ENCODE measurements around the gene TRPM5. TPM values are rescaled to one million over a fixed set of nuclear protein-coding genes. Genes with fewer than 3 reads are reported as not detected.

Gene TRPM5
- total RNA-seq, 1 experiment from 2014 or later = not detected

- Histone ChIP-seq H2AFZ (ENCODE audit: low read length) (no peak overlapping the region), H3K79me2 (ENCODE audit: low read length) (no peaks in the 10 kb centered on the region), H3K36me3 (ENCODE audit: insufficient read depth, low read length) (no peaks in the 10 kb centered on the region), H3K27me3 (ENCODE audit: low read length) (no peaks in the 10 kb centered on the region), H3K27ac (ENCODE audit: low read length) (no peak overlapping the region), H3K4me1 (ENCODE audit: low read length) (peaks cover 11% of the 10 kb centered on the region), H3K4me2 (ENCODE audit: low read depth, low read length, poor library complexity, severe bottlenecking) (no peak overlapping the region), H3K9me3 (ENCODE audit: low read length) (no peaks in the 10 kb centered on the region), H4K20me1 (ENCODE audit: insufficient read depth, low read depth, low read length) (no peaks in the 10 kb centered on the region), H3K9me2 (replicated peaks; ENCODE audit: insufficient read depth, low read length) (no peaks in the 10 kb centered on the region), H3K9ac (ENCODE audit: low read length) (no peak overlapping the region), H3K4me3 (ENCODE audit: low read length) (no peak overlapping the region)
- no peak for DNase-seq
These were observed 3.7 kb downstream of the TRPM5 start for GRCh38 chr11:2440646-2441045.

DNA sequence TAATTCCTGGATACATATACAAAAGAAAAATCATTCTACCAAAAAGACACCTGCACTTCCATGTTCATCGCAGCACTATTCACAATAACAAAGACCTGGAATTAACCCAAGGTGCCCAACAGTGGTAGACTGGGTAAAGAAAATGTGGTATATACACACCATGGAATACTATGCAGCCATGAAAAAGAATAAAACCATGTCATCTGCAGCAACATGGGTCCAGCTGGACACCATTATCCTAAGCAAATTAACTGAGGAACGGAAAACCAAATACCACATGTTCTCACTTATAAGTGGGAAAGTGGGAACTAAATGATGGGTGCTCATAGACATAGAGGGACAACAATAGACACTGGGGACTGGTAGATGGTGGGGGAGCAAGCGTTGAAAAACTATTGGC is 4.5 kb downstream of the TRPM5 start:
- H3K36me3 ChIP-seq (ENCODE audit: insufficient read depth, low read length) = no peaks in the 10 kb centered on the region
- H3K79me2 ChIP-seq (ENCODE audit: low read length) = no peaks in the 10 kb centered on the region
- no peak overlapping the region for H3K9ac ChIP-seq (ENCODE audit: low read length)
- H3K27me3 ChIP-seq (ENCODE audit: low read length) = no peaks in the 10 kb centered on the region
- peaks cover 9% of the 10 kb centered on the region for H3K4me1 ChIP-seq (ENCODE audit: low read length)
- no peak overlapping the region for H3K4me3 ChIP-seq (ENCODE audit: low read length)
- no peaks in the 10 kb centered on the region for H3K9me3 ChIP-seq (ENCODE audit: low read length)
- no peak overlapping the region for H3K4me2 ChIP-seq (ENCODE audit: low read depth, low read length, poor library complexity, severe bottlenecking)
- no peaks in the 10 kb centered on the region for H4K20me1 ChIP-seq (ENCODE audit: insufficient read depth, low read depth, low read length)
- H2AFZ ChIP-seq (ENCODE audit: low read length) = no peak overlapping the region
- H3K9me2 ChIP-seq (replicated peaks; ENCODE audit: insufficient read depth, low read length) = no peaks in the 10 kb centered on the region
- DNase-seq = no peak
- no peak overlapping the region for H3K27ac ChIP-seq (ENCODE audit: low read length)

DNA sequence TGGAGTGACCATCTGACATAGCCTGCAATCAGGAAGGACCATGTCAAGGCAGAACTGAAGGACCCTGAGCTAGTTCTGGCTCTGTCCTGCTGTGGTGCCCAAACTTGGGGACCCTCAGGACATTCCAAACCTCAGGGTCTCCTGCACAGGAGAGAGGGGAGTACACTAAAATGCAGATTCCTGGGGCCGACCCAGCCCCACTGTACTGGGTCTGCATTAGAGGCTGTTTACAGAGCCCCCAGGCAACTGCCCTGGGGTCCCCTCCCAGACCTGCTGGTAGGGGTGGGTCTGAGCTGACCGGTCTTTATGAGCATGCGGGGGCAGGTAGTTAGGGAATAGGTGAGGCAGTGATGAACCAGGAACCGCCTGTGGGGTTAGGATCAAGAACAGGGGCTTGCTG is 6.8 kb downstream of the TRPM5 start:
- no peaks in the 10 kb centered on the region for H3K9me2 ChIP-seq (replicated peaks; ENCODE audit: insufficient read depth, low read length)
- H4K20me1 ChIP-seq (ENCODE audit: insufficient read depth, low read depth, low read length) = no peaks in the 10 kb centered on the region
- no peak overlapping the region for H3K4me2 ChIP-seq (ENCODE audit: low read depth, low read length, poor library complexity, severe bottlenecking)
- peaks cover 2% of the 10 kb centered on the region for H3K4me1 ChIP-seq (ENCODE audit: low read length)
- no peak overlapping the region for H3K9ac ChIP-seq (ENCODE audit: low read length)
- no peaks in the 10 kb centered on the region for H3K27me3 ChIP-seq (ENCODE audit: low read length)
- no peaks in the 10 kb centered on the region for H3K36me3 ChIP-seq (ENCODE audit: insufficient read depth, low read length)
- H3K27ac ChIP-seq (ENCODE audit: low read length) = no peak overlapping the region
- H3K9me3 ChIP-seq (ENCODE audit: low read length) = no peaks in the 10 kb centered on the region
- no peaks in the 10 kb centered on the region for H3K79me2 ChIP-seq (ENCODE audit: low read length)
- no peak for DNase-seq
- no peak overlapping the region for H2AFZ ChIP-seq (ENCODE audit: low read length)
- no peak overlapping the region for H3K4me3 ChIP-seq (ENCODE audit: low read length)

DNA sequence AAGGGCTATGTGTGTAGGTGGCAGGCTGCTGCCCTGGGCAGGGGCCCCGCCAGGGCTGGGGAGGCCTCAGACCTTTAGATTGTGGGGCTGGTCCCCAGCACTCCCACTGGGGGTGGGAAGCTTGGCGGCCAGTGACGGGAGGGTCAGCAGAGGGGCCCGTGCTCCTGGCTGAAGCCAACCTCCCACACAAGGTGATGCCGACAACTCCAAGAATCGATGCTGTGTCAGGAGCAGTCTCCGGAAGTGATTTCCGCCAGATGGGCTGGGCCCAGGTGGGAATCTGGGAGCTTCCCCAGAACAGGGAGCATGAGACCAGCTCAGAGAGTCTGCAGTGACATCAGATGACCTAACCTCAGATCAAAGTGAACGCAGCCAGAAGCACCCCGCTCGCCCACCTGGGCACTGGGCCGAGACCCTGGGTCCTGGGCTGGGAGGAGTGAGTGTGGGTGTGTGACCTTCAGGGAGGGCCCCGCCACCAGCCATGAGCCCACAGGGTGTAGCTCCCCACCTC is 7.7 kb downstream of the TRPM5 start:
- H3K9ac ChIP-seq (ENCODE audit: low read length) = no peak overlapping the region
- H2AFZ ChIP-seq (ENCODE audit: low read length) = no peak overlapping the region
- H4K20me1 ChIP-seq (ENCODE audit: insufficient read depth, low read depth, low read length) = no peaks in the 10 kb centered on the region
- H3K27ac ChIP-seq (ENCODE audit: low read length) = no peak overlapping the region
- no peaks in the 10 kb centered on the region for H3K9me2 ChIP-seq (replicated peaks; ENCODE audit: insufficient read depth, low read length)
- H3K36me3 ChIP-seq (ENCODE audit: insufficient read depth, low read length) = no peaks in the 10 kb centered on the region
- no peaks in the 10 kb centered on the region for H3K9me3 ChIP-seq (ENCODE audit: low read length)
- H3K27me3 ChIP-seq (ENCODE audit: low read length) = no peaks in the 10 kb centered on the region
- H3K4me2 ChIP-seq (ENCODE audit: low read depth, low read length, poor library complexity, severe bottlenecking) = no peak overlapping the region
- no peak for DNase-seq
- H3K79me2 ChIP-seq (ENCODE audit: low read length) = no peaks in the 10 kb centered on the region
- H3K4me1 ChIP-seq (ENCODE audit: low read length) = no peaks in the 10 kb centered on the region
- H3K4me3 ChIP-seq (ENCODE audit: low read length) = no peak overlapping the region

- Histone ChIP-seq H3K79me2 (ENCODE audit: low read length) (no peaks in the 10 kb centered on the region), H2AFZ (ENCODE audit: low read length) (no peak overlapping the region), H3K4me3 (ENCODE audit: low read length) (no peak overlapping the region), H3K27me3 (ENCODE audit: low read length) (no peaks in the 10 kb centered on the region), H3K9me2 (replicated peaks; ENCODE audit: insufficient read depth, low read length) (no peaks in the 10 kb centered on the region), H3K9ac (ENCODE audit: low read length) (no peak overlapping the region), H3K4me1 (ENCODE audit: low read length) (no peaks in the 10 kb centered on the region), H4K20me1 (ENCODE audit: insufficient read depth, low read depth, low read length) (no peaks in the 10 kb centered on the region), H3K9me3 (ENCODE audit: low read length) (no peaks in the 10 kb centered on the region), H3K4me2 (ENCODE audit: low read depth, low read length, poor library complexity, severe bottlenecking) (no peak overlapping the region), H3K36me3 (ENCODE audit: insufficient read depth, low read length) (no peaks in the 10 kb centered on the region), H3K27ac (ENCODE audit: low read length) (no peak overlapping the region)
- no peak for DNase-seq
These were observed 8.2 kb downstream of the TRPM5 start for GRCh38 chr11:2436013-2436520.

DNA sequence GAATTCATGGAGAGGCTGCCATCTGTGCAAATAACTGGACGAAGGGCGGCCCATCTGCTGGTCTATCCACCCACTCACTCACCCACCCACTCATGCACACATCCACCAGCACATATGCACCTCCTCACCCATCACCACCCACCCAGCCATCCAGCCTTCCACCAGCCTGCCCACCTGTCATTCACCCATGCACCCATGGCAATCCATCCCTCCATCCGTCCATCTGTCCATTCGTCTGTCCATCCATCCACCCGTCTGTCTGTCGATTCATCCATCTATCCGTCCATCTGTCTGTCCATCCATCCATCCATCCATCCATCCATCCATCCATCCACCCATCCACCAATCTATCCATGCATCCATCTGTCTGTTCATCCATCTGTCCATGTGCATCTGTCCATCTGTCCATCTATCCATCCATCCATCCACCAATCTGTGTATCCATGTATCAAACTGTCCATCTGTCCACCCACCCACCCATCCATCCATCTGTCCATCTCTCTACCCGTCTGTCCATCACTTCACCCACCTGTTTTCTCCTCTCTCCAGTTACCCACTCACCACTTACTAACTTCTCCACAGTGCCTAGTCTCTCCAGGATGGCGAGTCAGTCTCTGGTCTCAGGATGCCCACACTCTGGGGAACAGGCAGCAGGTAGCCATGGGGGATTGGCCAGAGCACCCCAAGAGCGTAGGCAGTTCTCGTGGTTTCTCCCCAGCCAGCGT is 8.9 kb downstream of the TRPM5 start:
- no peaks in the 10 kb centered on the region; the same call in 1 of the 2 replicates for H3K9me3 ChIP-seq (ENCODE audit: low read length)
- no peaks in the 10 kb centered on the region for H3K36me3 ChIP-seq (ENCODE audit: insufficient read depth, low read length)
- no peaks in the 10 kb centered on the region for H3K79me2 ChIP-seq (ENCODE audit: low read length)
- DNase-seq = no peak
- H2AFZ ChIP-seq (ENCODE audit: low read length) = no peak overlapping the region
- no peak overlapping the region for H3K4me2 ChIP-seq (ENCODE audit: low read depth, low read length, poor library complexity, severe bottlenecking)
- H3K27ac ChIP-seq (ENCODE audit: low read length) = no peak overlapping the region
- H3K9me2 ChIP-seq (replicated peaks; ENCODE audit: insufficient read depth, low read length) = no peaks in the 10 kb centered on the region
- H4K20me1 ChIP-seq (ENCODE audit: insufficient read depth, low read depth, low read length) = no peaks in the 10 kb centered on the region
- no peak overlapping the region for H3K4me3 ChIP-seq (ENCODE audit: low read length)
- H3K4me1 ChIP-seq (ENCODE audit: low read length) = no peaks in the 10 kb centered on the region
- no peak overlapping the region for H3K9ac ChIP-seq (ENCODE audit: low read length)
- no peaks in the 10 kb centered on the region for H3K27me3 ChIP-seq (ENCODE audit: low read length)

GRCh38 chr11:2434506-2435255 is 9.6 kb downstream of the TRPM5 start:
- Histone ChIP-seq H3K4me2 (ENCODE audit: low read depth, low read length, poor library complexity, severe bottlenecking) (no peak overlapping the region), H3K27ac (ENCODE audit: low read length) (no peak overlapping the region), H3K9ac (ENCODE audit: low read length) (no peak overlapping the region), H3K27me3 (ENCODE audit: low read length) (no peaks in the 10 kb centered on the region), H2AFZ (ENCODE audit: low read length) (no peak overlapping the region), H3K9me3 (ENCODE audit: low read length) (no peaks in the 10 kb centered on the region; the same call in 1 of the 2 replicates), H4K20me1 (ENCODE audit: insufficient read depth, low read depth, low read length) (no peaks in the 10 kb centered on the region), H3K4me1 (ENCODE audit: low read length) (no peaks in the 10 kb centered on the region), H3K36me3 (ENCODE audit: insufficient read depth, low read length) (no peaks in the 10 kb centered on the region), H3K9me2 (replicated peaks; ENCODE audit: insufficient read depth, low read length) (no peaks in the 10 kb centered on the region), H3K4me3 (ENCODE audit: low read length) (no peak overlapping the region), H3K79me2 (ENCODE audit: low read length) (no peaks in the 10 kb centered on the region)
- no peak for DNase-seq

DNA sequence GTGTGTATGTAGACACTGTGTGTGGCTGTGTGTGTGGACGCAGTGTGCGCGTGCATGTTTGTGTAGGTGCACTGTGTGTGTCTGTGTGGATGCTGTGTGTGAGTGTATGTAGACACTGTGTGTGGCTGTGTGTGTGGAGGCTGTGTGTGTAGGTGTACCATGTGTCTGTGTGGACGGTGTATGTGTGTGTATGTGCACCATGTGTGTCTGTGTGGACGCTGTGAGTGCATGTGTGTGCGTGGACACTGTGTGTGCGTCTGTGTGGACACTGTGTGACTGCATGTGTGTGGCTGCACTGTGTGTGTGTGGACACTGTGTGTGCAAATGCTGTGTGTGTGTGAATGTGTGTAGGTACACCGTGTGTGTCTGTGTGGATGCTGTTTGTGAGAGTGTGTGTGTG is 10.3 kb downstream of the TRPM5 start:
- Histone ChIP-seq H3K4me3 (ENCODE audit: low read length) (no peak overlapping the region), H3K9ac (ENCODE audit: low read length) (no peak overlapping the region), H3K4me1 (ENCODE audit: low read length) (no peaks in the 10 kb centered on the region), H3K36me3 (ENCODE audit: insufficient read depth, low read length) (no peaks in the 10 kb centered on the region), H2AFZ (ENCODE audit: low read length) (no peak overlapping the region), H3K9me3 (ENCODE audit: low read length) (no peaks in the 10 kb centered on the region; the same call in 1 of the 2 replicates), H3K27me3 (ENCODE audit: low read length) (no peaks in the 10 kb centered on the region), H3K9me2 (replicated peaks; ENCODE audit: insufficient read depth, low read length) (no peaks in the 10 kb centered on the region), H4K20me1 (ENCODE audit: insufficient read depth, low read depth, low read length) (no peaks in the 10 kb centered on the region), H3K79me2 (ENCODE audit: low read length) (no peaks in the 10 kb centered on the region), H3K4me2 (ENCODE audit: low read depth, low read length, poor library complexity, severe bottlenecking) (no peak overlapping the region), H3K27ac (ENCODE audit: low read length) (no peak overlapping the region)
- DNase-seq = no peak

All from Karpas-422 (cell line).